Measurements from ENCODE around the gene MYO1G. TPM values are rescaled to one million over a fixed set of nuclear protein-coding genes. Genes with fewer than 3 reads are reported as not detected.

MYO1G gene
- total RNA-seq, 1 donor from 2014 or later, result 0.35 TPM

DNA sequence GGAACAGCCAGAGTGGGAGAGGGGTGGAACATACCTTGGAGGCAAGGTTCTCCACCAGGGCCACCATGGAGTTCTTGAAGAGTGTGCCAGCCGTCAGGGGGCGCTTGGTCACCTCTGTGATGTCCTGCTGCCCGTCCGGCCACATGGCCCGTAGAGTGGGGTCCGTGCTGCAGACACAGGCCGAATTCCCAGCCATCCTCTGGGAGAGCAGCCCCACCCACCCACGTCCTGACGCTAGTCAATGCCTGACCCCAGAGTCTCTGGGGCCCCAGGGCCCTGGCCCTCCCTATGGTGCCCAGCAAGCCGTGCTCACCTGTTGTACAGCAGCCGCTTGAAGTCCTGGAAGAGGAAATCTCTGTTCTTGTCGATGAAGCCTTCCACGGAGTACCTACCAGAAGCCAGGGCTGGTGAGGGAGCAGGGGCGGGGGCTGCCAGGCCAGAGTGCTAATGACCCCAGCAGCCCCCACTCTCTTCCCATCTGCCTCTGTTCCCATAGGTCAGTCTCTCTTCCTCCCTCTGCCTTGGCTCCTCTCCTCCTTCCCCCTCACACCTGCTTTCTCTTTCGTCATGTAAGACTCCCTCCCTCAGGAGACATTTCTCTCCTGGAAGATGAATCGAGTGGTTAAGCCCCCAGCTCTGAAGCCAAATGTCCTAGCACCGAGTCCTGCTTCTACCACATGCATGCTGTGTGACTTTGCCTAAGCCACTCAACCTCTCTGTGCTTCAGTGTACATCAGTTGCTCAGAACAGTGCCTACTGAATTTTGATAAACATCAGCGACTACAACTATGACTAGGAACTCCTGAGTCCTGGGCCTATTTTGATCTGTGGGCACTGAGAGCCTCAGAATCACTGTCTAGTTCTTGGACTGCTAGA, 11.0 kb downstream of the MYO1G start:
- DNase-seq (ENCODE audit: low read depth), result peak; percentile 37

DNA sequence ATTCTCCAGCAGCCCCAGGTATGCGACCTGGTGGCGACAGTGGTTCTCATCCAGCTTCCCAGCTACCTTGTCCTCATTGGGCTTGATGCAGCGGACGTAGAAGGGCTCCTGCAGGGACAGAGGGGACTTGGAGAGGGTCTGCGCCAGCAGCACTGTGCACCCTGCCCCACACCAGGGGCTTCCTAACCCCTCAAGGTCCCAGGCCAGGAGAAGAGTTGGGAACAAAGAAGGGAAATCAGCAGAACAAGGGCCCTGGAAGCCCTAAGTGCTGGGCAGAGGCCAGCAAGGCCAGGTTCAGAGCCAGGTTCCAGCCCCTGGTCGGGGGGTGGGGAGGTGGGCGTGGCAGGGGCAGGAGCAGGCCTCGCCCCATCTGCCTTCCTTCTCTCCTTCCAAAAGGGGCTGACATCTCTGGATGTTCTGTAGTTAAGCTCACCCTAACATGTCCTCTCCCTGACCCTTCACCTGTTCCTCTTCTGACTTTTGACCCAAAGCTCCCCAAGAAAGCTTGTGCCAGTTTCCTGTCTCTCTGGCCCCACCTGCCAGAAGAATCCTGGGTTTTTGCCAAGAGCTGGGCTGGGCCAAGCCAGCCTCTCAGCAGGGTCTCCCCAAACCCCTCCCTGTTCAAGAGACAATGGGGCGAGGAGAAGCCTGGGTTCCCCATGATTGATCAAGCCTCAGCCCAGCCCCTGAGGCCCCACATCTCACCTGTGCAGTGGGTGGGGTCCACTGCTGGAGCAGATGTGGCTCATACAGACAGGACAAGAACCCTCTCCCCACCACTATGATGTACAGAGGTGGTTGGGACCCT, 11.9 kb downstream of the MYO1G start:
- DNase-seq (ENCODE audit: low read depth), result no peak

DNA sequence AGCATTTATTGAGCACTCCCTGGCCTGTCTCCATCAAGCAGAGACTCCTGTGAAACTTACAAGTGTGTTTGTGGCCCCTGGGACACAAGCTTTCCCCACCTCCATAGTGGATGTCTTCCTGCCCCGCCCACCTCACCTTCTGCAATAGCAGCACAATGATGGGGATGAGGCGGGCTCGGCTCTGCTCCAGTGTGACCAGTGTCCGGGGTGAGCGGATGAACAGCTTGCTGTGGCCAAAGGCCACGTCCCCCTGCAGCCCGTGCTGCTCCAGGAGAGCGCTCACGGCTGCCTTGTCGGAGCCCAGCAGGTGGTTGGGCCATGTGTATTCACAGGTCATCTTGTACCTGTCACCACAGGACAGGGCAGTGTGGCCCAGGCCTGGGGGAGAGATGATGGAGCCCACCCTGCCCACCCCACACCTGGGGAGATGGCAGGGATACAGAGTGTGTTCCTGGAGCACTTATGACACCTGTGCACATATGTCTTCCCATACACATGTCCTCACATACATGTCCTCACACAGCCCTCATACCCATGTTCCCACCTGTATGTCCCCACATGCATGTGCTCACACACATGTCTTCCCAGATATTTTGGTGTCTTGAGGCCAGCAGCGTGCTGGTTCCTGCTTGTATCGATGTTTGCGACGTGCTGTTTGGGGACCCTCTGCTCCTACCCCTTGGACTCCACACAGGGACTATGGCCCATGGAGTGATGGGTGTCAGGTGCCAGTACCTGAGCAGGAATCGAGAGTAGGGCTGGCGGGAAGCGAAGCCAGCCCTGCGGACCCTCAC, 12.7 kb downstream of the MYO1G start:
- no peak for DNase-seq (ENCODE audit: low read depth)

DNA sequence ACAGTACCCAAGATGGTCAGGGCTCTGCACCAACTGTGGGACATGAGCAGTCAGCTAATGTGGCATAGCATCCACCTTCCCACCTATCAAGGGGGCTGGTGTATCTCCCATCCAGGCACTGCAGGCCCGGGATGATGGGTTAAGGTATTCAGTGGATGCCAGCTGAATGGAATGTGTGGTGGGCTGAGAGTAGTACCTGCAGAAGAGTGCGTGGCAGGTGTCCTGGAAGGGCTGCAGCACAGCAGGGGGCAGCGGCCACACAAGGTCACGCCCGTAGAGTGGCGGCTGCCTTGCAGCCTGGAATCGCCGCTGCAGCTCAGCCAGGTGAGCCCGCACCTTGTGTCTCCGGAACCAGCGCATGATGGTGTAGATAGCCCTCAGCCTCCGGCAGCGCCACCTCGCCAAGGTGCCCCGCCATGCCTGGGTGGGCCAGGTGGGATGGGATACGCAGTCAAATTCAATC, 13.3 kb downstream of the MYO1G start:
- no peak for DNase-seq (ENCODE audit: low read depth)

DNA sequence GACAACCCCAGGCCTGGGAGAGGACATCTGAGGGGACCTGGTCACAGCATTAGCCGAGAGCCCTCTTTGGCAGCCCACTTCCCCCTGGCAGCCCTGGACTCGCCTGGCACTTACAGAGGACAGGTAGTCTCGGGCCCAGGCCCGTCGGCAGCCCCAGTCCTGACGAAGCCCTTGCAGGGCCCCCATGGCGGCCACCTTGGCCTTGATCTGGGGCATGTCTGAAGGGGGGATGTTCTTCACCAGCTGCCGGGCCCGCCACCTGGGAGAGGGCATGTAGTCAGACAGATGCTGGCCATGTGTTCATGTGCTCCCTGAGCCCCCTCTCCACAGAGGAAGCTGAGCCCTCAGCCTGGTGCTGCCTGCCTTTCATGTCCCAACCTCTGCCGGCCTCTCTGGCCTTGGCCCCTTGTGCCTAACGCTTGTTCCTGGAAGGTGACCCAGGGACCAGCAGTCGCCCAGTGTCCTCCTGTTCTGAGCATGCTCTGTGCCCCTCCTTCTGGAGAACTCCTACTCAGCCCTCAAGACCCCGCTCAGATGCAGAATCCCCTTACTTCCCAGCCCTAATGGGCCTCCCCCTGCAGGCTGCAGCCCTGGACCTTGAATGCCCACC, 13.9 kb downstream of the MYO1G start:
- DNase-seq (ENCODE audit: low read depth), result no peak

DNA sequence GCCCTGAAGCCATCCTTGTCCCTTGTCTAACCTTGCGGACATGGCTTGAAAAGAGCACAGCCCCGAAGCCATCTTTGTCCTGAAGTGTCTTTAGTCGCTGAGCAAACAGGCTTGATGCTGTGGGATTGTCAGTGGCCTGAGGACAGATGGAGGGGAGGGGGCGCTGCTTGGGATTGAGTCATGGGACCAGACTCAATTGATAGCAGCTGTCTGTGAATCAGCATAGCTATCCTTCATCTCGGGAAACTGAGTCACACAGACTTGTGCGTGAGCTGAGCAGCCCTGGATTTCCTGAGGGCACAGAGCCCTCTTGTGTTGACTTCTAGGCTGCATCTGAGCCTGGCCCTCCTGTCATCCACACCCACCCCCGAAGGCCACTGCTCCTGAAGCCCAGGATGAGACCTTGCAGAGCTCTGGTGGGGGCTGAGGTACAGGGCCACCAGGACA, 14.4 kb downstream of the MYO1G start:
- DNase-seq (ENCODE audit: low read depth), result peak; percentile 56

DNA sequence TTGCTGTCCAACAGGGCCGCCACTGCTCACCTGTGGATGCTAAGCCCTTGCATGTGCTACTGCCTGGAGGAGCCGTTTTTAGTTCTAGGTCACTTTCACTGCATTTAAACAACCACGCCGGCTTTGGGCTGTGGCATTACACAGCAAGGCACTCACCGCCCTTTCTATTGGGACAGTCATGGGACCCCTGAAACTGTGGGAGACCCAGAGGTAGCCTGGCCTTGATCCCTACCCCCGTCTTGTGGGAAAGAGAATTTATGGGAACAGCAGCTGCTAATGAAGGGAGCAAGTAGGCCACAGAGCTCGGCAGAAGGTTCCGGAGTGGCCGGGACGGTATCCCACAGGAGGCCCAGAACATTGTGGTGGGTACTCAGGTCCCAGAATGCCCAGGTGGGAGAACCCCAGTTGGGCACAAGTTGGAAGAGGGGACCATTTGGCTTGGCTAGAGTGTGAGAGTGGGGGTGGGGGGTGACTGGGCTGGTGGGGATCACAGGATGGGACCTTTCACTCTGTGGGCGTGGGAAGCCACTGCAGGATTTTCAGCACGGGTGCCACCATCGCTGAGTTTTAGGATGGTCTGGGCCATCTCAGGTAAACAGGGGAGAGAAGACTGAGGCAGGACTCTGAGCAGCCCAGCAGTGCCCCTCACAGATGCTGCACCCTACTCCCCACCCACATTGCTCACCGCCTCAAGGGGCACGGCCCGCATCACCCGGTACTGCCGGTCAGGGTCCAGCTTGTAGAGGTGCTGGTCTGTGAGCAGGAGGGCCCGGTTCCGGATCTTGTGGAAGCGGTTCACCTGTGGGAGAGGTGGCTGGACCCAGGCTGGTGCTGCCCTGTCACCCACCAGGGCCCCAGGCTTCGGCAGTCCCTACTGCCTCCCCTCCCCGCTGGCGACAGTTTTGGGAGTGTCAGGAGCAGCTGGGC, 15.2 kb downstream of the MYO1G start:
- DNase-seq (ENCODE audit: low read depth), result peak; percentile 41

DNA sequence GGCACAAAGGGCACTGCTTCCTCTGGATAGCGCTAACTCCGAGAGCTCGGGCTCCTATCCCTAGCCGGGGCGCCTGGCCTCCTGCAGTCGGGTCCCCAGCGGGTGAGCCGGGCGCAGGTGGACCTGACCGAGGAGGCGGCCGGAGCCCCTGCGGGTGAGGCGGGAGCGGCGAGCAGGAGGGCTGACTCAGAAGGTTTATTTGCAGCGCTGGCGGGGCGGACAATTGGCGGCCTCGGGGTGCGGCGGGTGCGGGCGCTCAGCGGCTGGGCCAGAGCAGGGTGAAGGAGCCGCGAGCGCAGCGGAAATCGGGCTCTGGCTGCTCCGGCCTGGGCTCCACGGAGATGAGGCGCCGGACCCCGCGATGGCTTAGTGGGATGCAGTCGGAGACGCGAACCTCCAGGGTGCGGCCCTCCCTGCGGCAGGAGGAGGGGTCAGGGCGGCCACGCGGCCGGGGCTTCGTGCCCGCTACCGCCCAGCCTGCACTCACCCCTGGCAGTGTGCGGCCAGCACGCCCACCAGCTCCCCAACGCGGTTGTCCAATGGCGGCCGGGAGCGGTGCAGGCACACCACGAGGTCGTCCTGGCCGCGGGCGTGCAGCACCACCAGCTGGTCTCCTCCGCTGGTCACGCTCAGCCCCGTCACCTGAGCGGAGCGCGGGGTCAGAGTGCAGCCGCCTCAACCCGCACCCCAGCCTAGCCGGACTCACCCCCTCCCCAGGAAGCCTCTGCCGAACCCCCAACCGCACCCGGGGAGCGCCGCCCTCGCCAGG, 16.1 kb downstream of the MYO1G start:
- peak; percentile 63 for DNase-seq (ENCODE audit: low read depth)

DNA sequence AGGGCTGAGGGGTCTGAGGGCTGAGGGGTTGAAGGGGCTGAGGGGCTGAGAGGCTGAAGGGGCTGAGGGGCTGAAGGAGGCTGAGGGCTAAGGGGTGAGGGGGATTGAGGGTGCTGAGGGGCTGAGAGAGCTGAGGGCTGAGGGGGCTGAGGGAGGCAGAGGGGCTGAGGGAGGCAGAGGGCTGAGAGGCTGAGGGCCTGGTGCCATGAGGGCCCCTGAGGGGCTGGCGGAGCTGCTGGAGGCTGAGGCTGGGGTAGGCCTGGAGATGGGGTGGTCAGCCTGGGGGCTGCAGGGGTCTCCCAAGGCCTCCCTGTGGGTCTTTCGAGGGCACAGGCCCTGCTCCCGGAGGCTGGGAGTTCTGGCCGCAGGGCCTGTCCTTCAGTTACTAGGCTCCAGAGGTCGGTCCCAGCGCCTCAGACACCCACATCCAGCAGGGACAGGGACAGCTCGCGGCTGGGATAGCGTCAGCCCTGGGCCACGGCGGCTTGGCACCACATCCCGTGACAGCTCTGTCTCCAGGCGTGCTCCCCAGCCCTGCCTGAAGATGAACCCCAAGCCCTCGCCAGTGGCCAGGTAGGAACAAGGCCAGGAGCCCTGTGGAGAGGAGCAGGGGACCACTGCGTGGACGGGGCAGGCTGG, 16.9 kb downstream of the MYO1G start:
- no peak for DNase-seq (ENCODE audit: low read depth)

DNA sequence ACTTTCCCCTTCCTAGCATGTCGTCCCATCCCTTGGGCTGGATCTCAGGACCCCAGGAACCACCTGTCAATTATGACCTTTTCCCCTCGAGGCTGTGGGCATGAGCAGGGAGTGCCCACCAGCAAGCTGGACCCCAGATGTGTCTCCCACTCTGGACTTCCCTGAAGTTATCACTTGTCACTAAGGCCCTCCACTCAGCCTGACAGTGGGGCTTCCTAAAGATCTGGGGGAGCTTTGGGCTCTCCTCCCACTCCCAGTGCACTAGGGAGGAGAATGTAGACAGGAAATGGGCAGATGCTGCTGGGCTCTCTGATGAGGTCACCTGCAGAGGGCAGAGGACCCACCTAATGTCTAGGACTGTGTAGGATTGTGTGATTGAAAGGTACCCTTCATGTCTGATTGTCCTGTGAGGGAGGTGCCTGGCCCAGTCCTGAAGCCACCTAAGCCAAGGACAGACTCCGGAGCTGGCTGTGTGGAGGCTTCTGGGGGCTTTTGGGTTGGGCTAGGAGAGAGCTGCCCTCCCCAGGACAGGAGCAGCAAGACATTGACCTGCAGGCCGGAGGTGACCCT, 18.7 kb downstream of the MYO1G start:
- DNase-seq (ENCODE audit: low read depth), result no peak

DNA sequence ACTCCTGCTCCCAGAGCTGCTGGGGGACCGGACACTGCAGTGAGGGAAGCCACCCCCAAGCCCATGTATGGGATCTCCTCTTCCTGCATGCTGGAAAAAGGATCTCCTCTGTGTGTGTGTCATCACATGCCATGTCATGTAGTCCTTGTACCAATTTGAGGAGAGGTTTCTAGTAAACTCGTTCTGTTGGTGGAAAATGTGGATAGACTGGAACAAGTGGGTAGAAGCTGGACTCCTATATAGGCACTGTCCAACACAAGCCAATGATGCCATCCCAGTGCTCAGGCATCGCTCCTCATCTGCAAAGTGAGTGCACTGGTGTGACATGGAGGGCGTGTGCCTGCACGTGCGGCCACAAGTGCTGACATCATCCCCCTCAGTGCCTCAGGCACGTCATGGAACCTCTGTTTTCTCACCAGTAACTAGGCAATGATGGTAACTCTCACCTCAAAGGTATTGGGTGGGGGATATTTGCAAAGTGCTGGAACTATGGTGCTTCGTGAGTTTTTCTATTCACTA, 19.3 kb downstream of the MYO1G start:
- no peak for DNase-seq (ENCODE audit: low read depth)

DNA sequence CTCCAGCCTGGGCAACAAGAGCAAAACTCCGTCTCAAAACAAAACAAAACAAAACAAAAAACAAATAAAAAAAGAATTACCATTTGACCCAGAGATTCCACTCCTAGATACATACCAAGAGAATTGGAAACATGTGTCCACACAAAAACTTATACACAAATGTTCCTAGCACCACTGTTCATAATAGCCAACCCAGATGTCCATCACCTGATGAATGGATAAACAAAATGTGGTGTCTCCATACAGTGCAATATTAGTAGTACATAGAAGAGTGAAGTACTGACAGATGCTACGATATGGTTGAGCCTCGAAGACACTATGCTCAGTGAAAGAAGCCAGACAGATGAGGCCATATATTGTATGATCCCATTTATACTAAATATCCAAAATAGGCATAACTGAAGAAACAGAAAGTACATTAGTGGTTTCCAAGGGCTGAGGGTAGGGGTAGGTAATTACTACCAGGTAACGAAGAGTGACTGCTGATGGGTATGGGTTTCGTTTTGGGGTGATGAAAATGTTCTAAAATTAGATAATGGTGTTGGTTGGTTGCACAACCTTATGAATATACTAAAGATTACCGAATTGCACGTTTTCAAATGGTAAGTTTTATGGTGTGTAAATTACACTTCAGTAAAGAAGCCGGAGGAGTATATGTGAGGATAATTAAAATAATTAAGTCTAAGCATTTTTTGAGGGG, 20.0 kb downstream of the MYO1G start:
- DNase-seq (ENCODE audit: low read depth), result no peak

DNA sequence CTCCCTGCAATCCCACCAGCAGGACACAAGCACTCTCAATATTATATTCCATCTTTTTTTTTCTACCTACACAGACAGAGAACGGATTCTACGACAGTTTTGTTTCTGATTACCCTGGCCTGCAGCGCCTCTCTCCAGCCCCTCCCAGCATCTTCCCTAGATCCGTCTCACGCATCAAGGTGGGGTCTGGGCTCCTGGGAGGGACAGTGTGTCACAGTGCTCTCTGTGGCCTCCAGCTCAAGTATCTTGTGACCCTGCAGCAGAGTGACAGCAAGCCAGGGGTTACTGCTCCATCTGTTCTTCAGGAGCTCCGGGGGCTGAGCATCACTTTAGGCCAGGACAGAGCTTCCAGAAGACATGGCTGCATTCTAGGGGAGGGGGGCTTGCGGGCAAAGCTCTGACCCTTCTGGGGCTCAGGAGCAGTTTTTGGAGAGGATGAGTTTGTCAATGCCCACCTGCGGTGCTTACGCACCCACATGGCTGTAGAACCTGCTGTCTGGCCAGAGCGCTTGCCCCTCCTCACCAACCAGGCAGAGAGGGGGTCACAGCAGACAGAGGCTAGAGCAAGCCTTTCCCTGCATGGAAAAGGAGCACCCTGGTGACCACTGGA, 22.6 kb downstream of the MYO1G start:
- no peak for DNase-seq (ENCODE audit: low read depth)

DNA sequence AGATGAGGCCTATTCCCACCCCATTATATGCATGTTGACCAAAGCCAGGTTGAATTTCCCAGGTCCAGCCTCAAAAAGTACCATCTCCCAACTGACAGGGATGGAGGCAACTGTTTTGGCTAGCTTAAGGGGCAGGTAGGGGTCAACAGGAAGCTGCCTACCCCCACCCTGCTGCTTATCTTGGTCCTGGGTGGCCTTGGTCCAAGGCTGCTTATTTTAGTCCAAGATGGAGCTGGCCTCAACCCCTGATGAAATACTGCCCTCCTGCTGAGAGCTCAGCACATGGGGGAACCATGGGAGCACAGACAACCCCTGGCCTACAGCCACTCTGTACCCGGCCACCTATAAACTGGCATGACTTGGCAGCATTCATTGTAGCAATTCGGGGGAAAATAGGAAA, 23.1 kb downstream of the MYO1G start:
- peak; percentile 30 for DNase-seq (ENCODE audit: low read depth)

DNA sequence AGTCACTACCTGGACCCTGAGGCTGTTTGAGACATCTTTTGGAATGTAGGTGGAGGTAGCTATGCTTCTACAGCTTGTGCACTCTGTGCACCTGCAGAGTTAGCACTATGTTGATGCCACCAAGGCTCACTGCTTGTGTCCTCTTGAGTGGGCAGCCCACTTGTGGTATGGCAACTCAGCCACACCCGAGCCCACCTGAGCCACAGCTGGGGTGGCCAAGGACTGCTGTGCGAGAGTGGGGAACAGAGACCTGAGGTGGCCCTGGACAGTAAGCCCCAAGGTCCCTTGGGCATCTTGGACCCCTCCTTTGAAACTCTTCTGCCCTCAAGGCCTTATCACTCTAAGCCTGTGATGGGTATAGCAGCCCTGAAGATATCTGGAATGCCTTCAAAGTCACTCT, 25.7 kb downstream of the MYO1G start:
- DNase-seq (ENCODE audit: low read depth), result no peak

DNA sequence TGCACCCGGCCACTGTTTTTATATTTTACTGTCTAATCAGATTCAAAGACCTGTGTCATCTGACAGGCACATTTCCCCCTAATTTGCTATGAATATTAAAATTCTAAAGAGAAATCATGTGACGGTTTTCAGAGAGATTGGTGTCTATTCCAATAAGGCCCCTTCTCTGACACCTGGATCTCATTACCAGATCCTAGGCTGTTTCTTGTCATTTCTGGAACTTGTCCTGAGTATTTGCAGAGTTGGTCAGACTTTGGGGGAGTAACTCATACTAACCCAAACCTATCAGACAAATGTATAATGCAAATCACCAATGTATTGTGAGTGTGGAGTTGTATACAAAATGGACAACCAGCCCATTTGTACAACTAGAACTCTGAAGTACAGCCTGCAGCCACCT, 29.5 kb downstream of the MYO1G start:
- DNase-seq (ENCODE audit: low read depth), result no peak

DNA sequence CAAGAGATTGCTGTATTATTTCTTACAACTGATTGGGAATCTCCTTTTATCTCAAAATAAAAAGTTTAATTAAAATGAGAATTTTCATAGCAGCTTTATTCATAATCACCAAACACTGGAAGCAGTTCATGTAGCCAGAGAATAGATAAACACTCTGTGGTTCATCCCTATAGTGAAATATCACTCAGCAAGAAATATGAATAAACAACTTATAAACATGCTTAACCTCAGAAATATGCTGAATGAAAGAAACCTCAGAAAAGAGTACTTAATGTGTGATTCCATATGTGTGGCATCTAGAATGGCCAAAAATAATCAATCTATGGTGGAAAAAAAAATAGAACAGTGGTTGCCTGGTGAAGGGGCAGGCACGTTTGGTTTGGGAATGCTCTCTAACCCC, 33.3 kb downstream of the MYO1G start:
- DNase-seq (ENCODE audit: low read depth), result no peak
